B cell (primary cell): ENCODE data around the gene C22orf15. TPM values are rescaled to one million over a fixed set of nuclear protein-coding genes. Genes with fewer than 3 reads are reported as not detected.
A peak's percentile ranks its signal among the peaks of the same experiment; 100 is the strongest.

Experiments
- ATAC-seq: fragments of 200-7000 bp; cut with Tn5 transposase; one replicate; pipeline ENCODE4 v1.10.0; 2021; ENCODE audit warnings: low read depth, mild to moderate bottlenecking, moderate number of reproducible peaks, moderate library complexity
- CTCF ChIA-PET: fragments of 350-600 bp; sonication (Branson Sonifier 250); formaldehyde crosslinking; loops from one replicate; lab custom pipeline; 2021; ENCODE audit warnings: antibody characterized with exemption, inconsistent platforms; lab: Charles Lee
- POLR2A ChIA-PET: fragments of 350-600 bp; sonication (Branson Sonifier 250); formaldehyde crosslinking; loops from one replicate; lab custom pipeline; 2021; ENCODE audit warnings: antibody characterized with exemption; lab: Charles Lee
- DNase-seq: peaks from one replicate; pipeline ENCODE4 v3.0.0; 2013
- H2AFZ ChIP-seq: 2 replicates; pipeline ENCODE4 v1.6.1; 2012; ENCODE audit warnings: mild to moderate bottlenecking, low read depth, low read length; ENCODE audit not compliant: insufficient read depth, poor library complexity, severe bottlenecking
- H3K27ac ChIP-seq, 2 donors: 1 replicate in 1 of 2; 2 replicates in 1 of 2; pipeline ENCODE4 v1.5.1; 2012 to 2013; ENCODE audit warnings: low read length in 2 of 2, mild to moderate bottlenecking in 2 of 2, moderate library complexity in 1 of 2
- H3K27me3 ChIP-seq, 4 experiments: fragments of 200-600 bp in 1 of 4; sonication (generic) in 1 of 4; replicated peaks in 1 of 4; 1 replicate in 2 of 4; 2 replicates in 2 of 4; pipeline versions ENCODE4 v1.6.1 to v1.7.0; 2013 to 2016; ENCODE audit warnings: low read length in 3 of 4, mild to moderate bottlenecking in 2 of 4, mixed read lengths in 1 of 4, moderate library complexity in 1 of 4; ENCODE audit not compliant: insufficient read depth in 4 of 4, control insufficient read depth in 3 of 4; ENCODE audit errors: control extremely low read depth in 1 of 4
- H3K36me3 ChIP-seq, 2 experiments: replicated peaks in 1 of 2; 1 replicate in 1 of 2; 2 replicates in 1 of 2; pipeline versions ENCODE4 v1.6.1 to v1.7.1; 2013; ENCODE audit warnings: low read length in 1 of 2; ENCODE audit not compliant: insufficient read depth in 2 of 2, control insufficient read depth in 1 of 2; ENCODE audit errors: control extremely low read depth in 1 of 2, extremely low read depth in 1 of 2
- H3K4me1 ChIP-seq, 2 donors: fragments of 200-600 bp in 1 of 2; sonication (generic) in 1 of 2; 1 replicate in 1 of 2; 2 replicates in 1 of 2; pipeline versions ENCODE4 v1.5.1 to v1.6.1; 2013 to 2017; ENCODE audit warnings: low read length in 2 of 2; ENCODE audit not compliant: control insufficient read depth in 2 of 2, insufficient read depth in 2 of 2
- H3K4me2 ChIP-seq: replicated peaks from 2 replicates; pipeline ENCODE3; 2012; ENCODE audit warnings: mild to moderate bottlenecking, low read depth, low read length; ENCODE audit not compliant: poor library complexity, severe bottlenecking
- H3K4me3 ChIP-seq, 5 experiments: fragments of 200-600 bp in 1 of 5; sonication (generic) in 1 of 5; 1 replicate in 3 of 5; 2 replicates in 2 of 5; pipeline versions ENCODE4 v1.5.1 to v1.7.0; 2011 to 2016; ENCODE audit warnings: low read length in 4 of 5, mild to moderate bottlenecking in 4 of 5, low read depth in 2 of 5, control low read depth in 1 of 5, moderate library complexity in 1 of 5; ENCODE audit not compliant: insufficient read depth in 1 of 5; ENCODE audit errors: control extremely low read depth in 1 of 5, extremely low read depth in 1 of 5
- H3K79me2 ChIP-seq: fragments of 200-600 bp; sonication (generic); one replicate; pipeline ENCODE4 v1.6.0; 2016; ENCODE audit warnings: low read length; ENCODE audit not compliant: control insufficient read depth, insufficient read depth
- H3K9ac ChIP-seq: fragments of 200-600 bp; sonication (generic); 2 replicates; pipeline ENCODE4 v1.6.1; 2017; ENCODE audit warnings: mild to moderate bottlenecking, low read length, moderate library complexity
- H3K9me3 ChIP-seq, 3 donors: one replicate each; pipeline versions ENCODE4 v1.6.1 to v1.7.1; 2013; ENCODE audit warnings: low read length in 2 of 3; ENCODE audit not compliant: control insufficient read depth in 2 of 3, insufficient read depth in 1 of 3; ENCODE audit errors: control extremely low read depth in 1 of 3
- H4K20me1 ChIP-seq: 2 replicates; pipeline ENCODE4 v1.6.0; 2012; ENCODE audit warnings: mild to moderate bottlenecking, low read length; ENCODE audit not compliant: insufficient read depth, control insufficient read depth, poor library complexity, severe bottlenecking
- H3K27ac Mint-ChIP-seq: one replicate; pipeline ENCODE4 v1.8.0; 2021; ENCODE audit warnings: mixed read lengths
- H3K27me3 Mint-ChIP-seq: one replicate; pipeline ENCODE4 v1.8.0; 2021; ENCODE audit warnings: mixed read lengths
- H3K4me1 Mint-ChIP-seq: one replicate; pipeline ENCODE4 v1.8.0; 2021; ENCODE audit warnings: mixed read lengths
- H3K4me3 Mint-ChIP-seq: one replicate; pipeline ENCODE4 v1.8.0; 2021; ENCODE audit warnings: mixed read lengths
- H3K9me3 Mint-ChIP-seq: one replicate; pipeline ENCODE4 v1.8.0; 2022; ENCODE audit warnings: mixed read lengths; ENCODE audit not compliant: insufficient read depth
- EZH2 ChIP-seq: IDR thresholded peaks from 2 replicates; pipeline ENCODE4 v1.6.1; 2012; ENCODE audit warnings: borderline replicate concordance, low read depth, mild to moderate bottlenecking, moderate library complexity, low read length; ENCODE audit not compliant: insufficient read depth, poor library complexity, severe bottlenecking
- WGBS: methylation state at CpG from one replicate; pipeline ENCODE4 v1.1.5; 2013; ENCODE audit warnings: missing lambda C conversion rate; ENCODE audit not compliant: insufficient coverage; 5-methylcytosine and 5-hydroxymethylcytosine counted together
- intact Hi-C: fragments of 100-400 bp; cut with micrococcal nuclease; formaldehyde crosslinking; loops from one replicate; pipeline ENCODE4 v1.10.0; 2022
- polyA plus RNA-seq: library from polyadenylated mRNA; depleted of rRNA; stranded (reverse); fragments of >200 nt; gene quantifications from 2 replicates; pipeline ENCODE4 v1.2.3, GENCODE V29; 2012
- total RNA-seq, 2 donors: library from RNA; stranded (reverse); fragments of 120-200 nt in 1 of 2; gene quantifications; 1 replicate in 1 of 2; 2 replicates in 1 of 2; pipeline versions ENCODE4 v1.2.3 to v1.2.4, GENCODE V29; 2013 to 2022
- TF ChIP-seq, protein P1 (sequence below): fragments of 200-600 bp; IDR thresholded peaks from one replicate; pipeline ENCODE4 v1.8.0; 2022; ENCODE audit warnings: antibody characterized with exemption, mild to moderate bottlenecking

The C22orf15 gene
- total and polyA plus RNA-seq, 2 donors (not counting 1 experiment from before 2014, with no cell fraction given): 0.61 to 0.81 TPM

DNA sequence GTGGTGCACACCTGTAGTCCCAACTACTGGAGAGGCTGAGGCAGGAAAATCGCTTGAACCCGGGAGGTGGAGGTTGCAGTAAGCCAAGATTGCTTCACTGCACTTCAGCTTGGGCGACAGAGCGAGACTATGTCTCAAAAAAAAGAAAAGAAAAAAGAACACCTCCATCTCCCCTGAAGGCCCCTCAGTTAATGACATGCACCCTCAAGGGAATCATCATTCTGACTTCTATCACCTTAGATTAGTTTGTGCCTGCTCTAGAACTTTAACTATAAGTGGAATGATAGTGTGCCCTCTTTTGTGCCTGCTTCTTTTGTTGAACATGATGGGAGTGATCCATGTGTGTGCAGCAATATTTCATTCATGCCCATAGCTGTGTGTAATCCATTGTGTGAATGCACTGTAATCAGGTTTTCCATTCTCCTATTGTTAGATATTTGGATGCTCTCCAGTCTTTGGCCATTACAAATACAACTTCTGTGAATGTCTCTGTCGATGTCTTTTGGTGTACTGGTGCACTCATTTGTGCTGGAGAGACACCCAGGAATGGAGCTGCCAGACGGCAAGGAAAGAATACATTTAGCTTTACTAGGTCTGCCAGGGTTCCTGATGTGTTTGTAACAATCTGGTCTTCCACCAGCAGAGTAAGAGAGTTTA, 7.7 kb upstream of the C22orf15 start:
- 40% methylated on average over 2 of the region's 6 CpGs for WGBS
- TF ChIP-seq, protein P1, sequence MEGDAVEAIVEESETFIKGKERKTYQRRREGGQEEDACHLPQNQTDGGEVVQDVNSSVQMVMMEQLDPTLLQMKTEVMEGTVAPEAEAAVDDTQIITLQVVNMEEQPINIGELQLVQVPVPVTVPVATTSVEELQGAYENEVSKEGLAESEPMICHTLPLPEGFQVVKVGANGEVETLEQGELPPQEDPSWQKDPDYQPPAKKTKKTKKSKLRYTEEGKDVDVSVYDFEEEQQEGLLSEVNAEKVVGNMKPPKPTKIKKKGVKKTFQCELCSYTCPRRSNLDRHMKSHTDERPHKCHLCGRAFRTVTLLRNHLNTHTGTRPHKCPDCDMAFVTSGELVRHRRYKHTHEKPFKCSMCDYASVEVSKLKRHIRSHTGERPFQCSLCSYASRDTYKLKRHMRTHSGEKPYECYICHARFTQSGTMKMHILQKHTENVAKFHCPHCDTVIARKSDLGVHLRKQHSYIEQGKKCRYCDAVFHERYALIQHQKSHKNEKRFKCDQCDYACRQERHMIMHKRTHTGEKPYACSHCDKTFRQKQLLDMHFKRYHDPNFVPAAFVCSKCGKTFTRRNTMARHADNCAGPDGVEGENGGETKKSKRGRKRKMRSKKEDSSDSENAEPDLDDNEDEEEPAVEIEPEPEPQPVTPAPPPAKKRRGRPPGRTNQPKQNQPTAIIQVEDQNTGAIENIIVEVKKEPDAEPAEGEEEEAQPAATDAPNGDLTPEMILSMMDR: no peak
- TF ChIP-seq EZH2: no peak

DNA sequence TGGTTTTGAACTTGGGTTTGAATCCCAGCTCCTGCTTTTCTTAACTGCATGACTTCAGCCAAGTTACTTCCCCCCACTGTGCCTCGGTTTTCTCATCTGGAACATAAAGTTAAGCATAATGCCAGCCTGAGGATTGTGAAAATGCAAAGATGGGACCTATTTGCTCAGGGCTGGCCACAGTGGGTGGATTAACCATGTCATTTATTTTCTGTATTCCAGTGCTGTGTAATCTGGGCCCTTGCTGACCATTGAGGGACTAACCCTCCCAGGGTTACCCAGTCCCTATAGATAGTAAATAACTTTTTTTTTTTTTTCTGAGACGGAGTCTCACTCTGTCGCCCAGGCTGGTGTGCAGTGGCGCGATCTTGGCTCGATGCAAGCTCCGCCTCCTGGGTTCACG, 7.1 kb upstream of the C22orf15 start:
- peaks cover 24 to 58% of the 10 kb centered on the region in 2 donors for H3K4me1 ChIP-seq
- H3K27ac ChIP-seq: peak overlapping the region in 1 of 2 donors; percentile 2
- H3K27me3 ChIP-seq: no peaks in the 10 kb centered on the region
- no CpG with 5 or more reads among the region's 8 CpGs for WGBS
- ChIA-PET POLR2A (interaction anchor here (1.0 to 8.1 kb wide), 3 partner anchors 11 to 102 kb away, joined by 4 to 174 read pairs (median 8); partner anchors contain the start of genes C22orf15, CHCHD10, MMP11 and SLC2A11), CTCF (interaction anchor here (1.0 to 13.0 kb wide), 3 partner anchors 11 to 94 kb away, joined by 3 to 188 read pairs (median 20); partner anchors contain the start of genes C22orf15, CHCHD10 and MMP11)
- peak overlapping the region; percentile 99 for H3K27ac Mint-ChIP-seq
- H3K27me3 Mint-ChIP-seq: no peaks in the 10 kb centered on the region
- peaks cover 0 to 2% of the 10 kb centered on the region in 2 experiments for H3K36me3 ChIP-seq
- H3K9me3 Mint-ChIP-seq: no peaks in the 10 kb centered on the region
- DNase-seq: no peak
- H3K4me2 ChIP-seq: no peak overlapping the region
- peaks cover 49% of the 10 kb centered on the region for H3K4me1 Mint-ChIP-seq
- H3K4me3 Mint-ChIP-seq: no peak overlapping the region
- no peak for ATAC-seq
- no peak overlapping the region for H3K4me3 ChIP-seq
- H3K9ac ChIP-seq: no peak overlapping the region
- no peak overlapping the region for H2AFZ ChIP-seq
- H3K9me3 ChIP-seq: peaks cover 0 to 4% (median 0%) of the 10 kb centered on the region in 3 donors
- H3K79me2 ChIP-seq: peaks cover 17% of the 10 kb centered on the region
- TF ChIP-seq, protein P1: no peak
- no peak for TF ChIP-seq EZH2
- intact Hi-C loops: no loop called here
- no peaks in the 10 kb centered on the region for H4K20me1 ChIP-seq

More for the DNA sequence above, 7.7 kb upstream of the C22orf15 start:
- no peak overlapping the region for H2AFZ ChIP-seq
- ChIA-PET POLR2A (interaction anchor here (1.0 to 8.1 kb wide), 4 partner anchors 12 to 102 kb away, joined by 3 to 174 read pairs (median 6); partner anchors contain the start of genes C22orf15, CHCHD10, MMP11 and SLC2A11), CTCF (interaction anchor here (2.1 to 13.0 kb wide), 4 partner anchors 12 to 95 kb away, joined by 4 to 188 read pairs (median 21); partner anchors contain the start of genes C22orf15, CHCHD10 and MMP11)
- H3K27me3 ChIP-seq: no peaks in the 10 kb centered on the region
- DNase-seq: no peak
- H3K79me2 ChIP-seq: peaks cover 21% of the 10 kb centered on the region
- no peak overlapping the region for H3K9ac ChIP-seq
- H3K4me1 ChIP-seq: peaks cover 29 to 64% of the 10 kb centered on the region in 2 donors
- intact Hi-C loops: no loop called here
- H3K4me1 Mint-ChIP-seq: peaks cover 54% of the 10 kb centered on the region
- H3K36me3 ChIP-seq: peaks cover 0 to 2% of the 10 kb centered on the region in 2 experiments
- H3K27ac ChIP-seq: peak overlapping the region; percentile 2 to 98
- H3K4me3 ChIP-seq: no peak overlapping the region
- H3K27ac Mint-ChIP-seq: peak overlapping the region; percentile 99
- no peak for ATAC-seq
- no peaks in the 10 kb centered on the region for H3K9me3 Mint-ChIP-seq
- H3K4me2 ChIP-seq: peak overlapping the region; percentile 97
- no peaks in the 10 kb centered on the region for H4K20me1 ChIP-seq
- peak overlapping the region; percentile 68 for H3K4me3 Mint-ChIP-seq
- H3K9me3 ChIP-seq: peaks cover 0 to 4% (median 0%) of the 10 kb centered on the region in 3 donors
- H3K27me3 Mint-ChIP-seq: no peaks in the 10 kb centered on the region
